RWPE1 (cell line): ENCODE measurements around the gene ST7L.

Source experiments
- CTCF ChIA-PET: fragments of 350-600 bp; sonication (Branson Sonifier 250); formaldehyde crosslinking; extraction: SDS; loops from one replicate; lab custom pipeline; 2021; lab: Yijun Ruan, JAX
- POLR2A ChIA-PET: fragments of 400-600 bp; formaldehyde crosslinking; extraction: SDS; loops from one replicate; lab custom pipeline; 2020; ENCODE audit warnings: antibody characterized with exemption; ENCODE audit not compliant: low non-redundant PET; lab: Yijun Ruan, JAX
- DNase-seq: peaks from one replicate; pipeline ENCODE4 v3.0.0; 2012; ENCODE audit warnings: low spot score
- H3K27ac ChIP-seq: fragments of 450-650 bp; 2 replicates; pipeline ENCODE4 v1.5.1; 2017
- CTCF ChIP-seq: fragments of 450-650 bp; conservative IDR thresholded peaks from 2 replicates; pipeline ENCODE4 v1.5.1; 2017; ENCODE audit warnings: low read depth, mild to moderate bottlenecking

Gene ST7L

GRCh38 chr1:112603012-112603411 lies 15.9 kb downstream of the ST7L start:
- no peak for DNase-seq
- H3K27ac ChIP-seq = no peak overlapping the region
- CTCF ChIA-PET = interaction anchor here (1.0 to 1.3 kb wide), 2 partner anchors 101 to 105 kb away, joined by 3 read pairs; no protein-coding TSS in a partner anchor
- POLR2A ChIA-PET = no interaction called here
- no peak for TF ChIP-seq CTCF

- no peak overlapping the region for H3K27ac ChIP-seq
- ChIA-PET CTCF (no interaction called here), POLR2A (no interaction called here)
- no peak for DNase-seq
- no peak for TF ChIP-seq CTCF
These were observed 19.5 kb downstream of the ST7L start for GRCh38 chr1:112599477-112599876.

- POLR2A ChIA-PET = no interaction called here
- CTCF ChIA-PET = no interaction called here
- no peak for DNase-seq
These were observed 24.6 kb downstream of the ST7L start for GRCh38 chr1:112594208-112594876.

GRCh38 chr1:112589766-112590165 lies 29.2 kb downstream of the ST7L start:
- H3K27ac ChIP-seq = no peak overlapping the region
- TF ChIP-seq CTCF = no peak
- CTCF ChIA-PET = interaction anchor here (0.5 kb wide), 1 partner anchor 9 kb away, joined by 3 read pairs; no protein-coding TSS in a partner anchor
- POLR2A ChIA-PET = no interaction called here
- DNase-seq = no peak

More at GRCh38 chr1:112594208-112594876, 24.6 kb downstream of the ST7L start:
- TF ChIP-seq CTCF = no peak
- H3K27ac ChIP-seq = no peak overlapping the region

DNA sequence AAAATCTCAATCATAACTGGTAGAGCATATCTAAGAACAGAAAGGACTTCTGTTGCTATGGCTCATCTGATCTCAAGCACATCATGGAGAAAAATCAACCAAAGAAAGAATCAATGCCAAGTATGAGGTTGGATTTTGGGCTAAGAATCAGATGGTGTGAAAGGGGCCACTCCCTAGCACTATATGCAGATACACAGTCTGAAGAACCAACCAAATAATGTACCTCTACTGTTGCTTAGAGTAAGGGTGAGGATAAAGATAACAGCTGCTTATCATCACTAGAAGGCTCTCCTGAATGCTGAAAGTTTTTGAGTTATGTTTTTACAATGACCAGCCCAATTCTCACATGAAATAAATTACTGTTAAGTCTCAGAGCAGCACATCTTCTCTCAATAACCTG lies 35.6 kb downstream of the ST7L start:
- CTCF ChIA-PET = interaction anchor here (0.9 kb wide), 1 partner anchor 576 kb away, joined by 5 read pairs; no protein-coding TSS in a partner anchor
- DNase-seq = no peak
- no peak for TF ChIP-seq CTCF
- POLR2A ChIA-PET = no interaction called here
- H3K27ac ChIP-seq = no peak overlapping the region

- no peak for TF ChIP-seq CTCF
- ChIA-PET CTCF (no interaction called here), POLR2A (no interaction called here)
- H3K27ac ChIP-seq = no peak overlapping the region
- no peak for DNase-seq
These were observed 37.3 kb downstream of the ST7L start for GRCh38 chr1:112581586-112582192.
